Measurements from ENCODE around the gene BATF3. TPM values are rescaled to one million over a fixed set of nuclear protein-coding genes. Genes with fewer than 3 reads are reported as not detected.

Gene BATF3
- total RNA-seq, 1 experiment from 2014 or later, result 2.1 TPM

DNA sequence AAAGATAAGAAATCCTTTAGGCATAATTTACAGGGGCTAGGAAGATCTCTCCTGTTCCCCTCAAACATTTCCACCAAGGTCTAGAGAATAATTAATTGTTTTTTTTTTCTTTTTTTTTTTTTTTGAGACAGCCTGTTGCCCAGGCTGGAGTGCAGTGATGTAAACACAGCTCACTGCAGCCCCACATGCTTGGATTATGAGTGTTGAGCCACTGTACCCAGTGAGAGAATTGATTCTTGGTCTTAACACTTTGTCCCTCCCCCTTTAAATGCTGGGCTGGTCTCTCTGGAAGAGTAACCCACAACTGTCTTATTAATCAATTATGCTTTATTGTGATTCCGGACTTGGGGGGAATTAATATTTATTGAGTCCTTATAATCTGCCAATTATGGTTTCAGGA lies 57.7 kb downstream of the BATF3 start:
- Histone ChIP-seq H4K5ac (ENCODE audit: insufficient read length, low read depth, low read length) (no peak overlapping the region), H3K79me2 (ENCODE audit: insufficient read depth, low read length) (no peaks in the 10 kb centered on the region), H3K79me1 (ENCODE audit: insufficient read depth, low read depth, low read length, poor library complexity, severe bottlenecking) (no peaks in the 10 kb centered on the region), H4K8ac (replicated peaks; ENCODE audit: insufficient read length, low read depth, low read length) (no peak overlapping the region), H3K18ac (ENCODE audit: insufficient read length, low read depth, low read length) (no peak overlapping the region), H2BK120ac (ENCODE audit: low read depth, low read length, poor library complexity, severe bottlenecking) (no peak overlapping the region), H3K4me1 (ENCODE audit: insufficient read depth, low read length) (no peaks in the 10 kb centered on the region), H2BK20ac (ENCODE audit: low read depth, low read length, poor library complexity, severe bottlenecking) (no peak overlapping the region), H3K9me3 (ENCODE audit: control insufficient read depth, low read depth, low read length) (no peaks in the 10 kb centered on the region), H3K27ac (ENCODE audit: insufficient read length, low read depth, low read length) (no peak overlapping the region), H3K4me2 (ENCODE audit: insufficient read depth, insufficient read length, low read length) (no peak overlapping the region), H2BK12ac (ENCODE audit: insufficient read length, low read depth, low read length) (no peak overlapping the region), H2BK5ac (ENCODE audit: insufficient read length, low read length) (no peak overlapping the region), H2BK15ac (ENCODE audit: low read depth, low read length) (no peak overlapping the region), H4K91ac (ENCODE audit: insufficient read length, low read depth, low read length) (no peak overlapping the region), H3K23ac (ENCODE audit: insufficient read length, low read depth, low read length) (no peak overlapping the region), H3K9ac (ENCODE audit: extremely low read depth, insufficient read length, low read length) (no peak overlapping the region), H2AFZ (ENCODE audit: low read length) (no peak overlapping the region), H3K56ac (ENCODE audit: insufficient read length, low read depth, low read length) (no peak overlapping the region), H4K20me1 (ENCODE audit: control insufficient read depth, insufficient read depth, insufficient read length) (no peaks in the 10 kb centered on the region), H2AK5ac (ENCODE audit: insufficient read length, low read length) (no peak overlapping the region), H3K27me3 (ENCODE audit: insufficient read depth, low read length) (no peaks in the 10 kb centered on the region), H3K4ac (ENCODE audit: low read depth, low read length) (no peak overlapping the region), H3K14ac (ENCODE audit: insufficient read depth, low read length) (no peak overlapping the region), H3T11ph (ENCODE audit: low read length) (no peak overlapping the region), H3K23me2 (ENCODE audit: insufficient read length, low read depth, low read length, poor library complexity, severe bottlenecking) (no peaks in the 10 kb centered on the region)
- Mint-ChIP-seq H3K4me1 (peaks cover 13 to 14% of the 10 kb centered on the region in 2 experiments), H3K27ac (no peak overlapping the region), H3K4me3 (no peak overlapping the region), H3K36me3 (ENCODE audit: insufficient read depth in 1 of 3, low read depth in 3 of 3) (no peaks in the 10 kb centered on the region), H3K27me3 (ENCODE audit: low read depth) (peaks cover 30% of the 10 kb centered on the region), H3K9me3 (no peaks in the 10 kb centered on the region)
- no CpG with 5 or more reads among the region's 1 CpG for WGBS (ENCODE audit: extremely low coverage, insufficient read length, low lambda C conversion rate)
- TF ChIP-seq, protein P1, sequence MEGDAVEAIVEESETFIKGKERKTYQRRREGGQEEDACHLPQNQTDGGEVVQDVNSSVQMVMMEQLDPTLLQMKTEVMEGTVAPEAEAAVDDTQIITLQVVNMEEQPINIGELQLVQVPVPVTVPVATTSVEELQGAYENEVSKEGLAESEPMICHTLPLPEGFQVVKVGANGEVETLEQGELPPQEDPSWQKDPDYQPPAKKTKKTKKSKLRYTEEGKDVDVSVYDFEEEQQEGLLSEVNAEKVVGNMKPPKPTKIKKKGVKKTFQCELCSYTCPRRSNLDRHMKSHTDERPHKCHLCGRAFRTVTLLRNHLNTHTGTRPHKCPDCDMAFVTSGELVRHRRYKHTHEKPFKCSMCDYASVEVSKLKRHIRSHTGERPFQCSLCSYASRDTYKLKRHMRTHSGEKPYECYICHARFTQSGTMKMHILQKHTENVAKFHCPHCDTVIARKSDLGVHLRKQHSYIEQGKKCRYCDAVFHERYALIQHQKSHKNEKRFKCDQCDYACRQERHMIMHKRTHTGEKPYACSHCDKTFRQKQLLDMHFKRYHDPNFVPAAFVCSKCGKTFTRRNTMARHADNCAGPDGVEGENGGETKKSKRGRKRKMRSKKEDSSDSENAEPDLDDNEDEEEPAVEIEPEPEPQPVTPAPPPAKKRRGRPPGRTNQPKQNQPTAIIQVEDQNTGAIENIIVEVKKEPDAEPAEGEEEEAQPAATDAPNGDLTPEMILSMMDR (conservative IDR thresholded peaks at IDR 0.05), result no peak
- DNase-seq, result no peak
